ENCODE results near the gene MTMR11.
A peak's percentile ranks its signal among the peaks of the same experiment; 100 is the strongest.

Gene MTMR11

GRCh38 chr1:149885339-149886120, 51.1 kb downstream of the MTMR11 start:
- TF ChIP-seq POU6F1 (CRISPR knock-in tag; IDR thresholded peaks at IDR 0.05; ENCODE audit: borderline replicate concordance, low read depth) (no peak), CSRNP3 (CRISPR knock-in tag; IDR thresholded peaks at IDR 0.05) (peak; percentile 35; the same call in 1 of the 2 replicates), OSR1 (CRISPR knock-in tag; IDR thresholded peaks at IDR 0.05) (no peak), GLIS3 (CRISPR knock-in tag; IDR thresholded peaks at IDR 0.05) (no peak; the same call in 1 of the 2 replicates), ZC3H10 (CRISPR knock-in tag; IDR thresholded peaks at IDR 0.05) (peak; percentile 49; the same call in 1 of the 2 replicates), ZNF565 (CRISPR knock-in tag; conservative IDR thresholded peaks at IDR 0.05; ENCODE audit: low read depth) (no peak), BACH2 (CRISPR knock-in tag; IDR thresholded peaks at IDR 0.05; ENCODE audit: borderline replicate concordance) (no peak), ZFP3 (CRISPR knock-in tag; IDR thresholded peaks at IDR 0.05) (no peak), ISL1 (CRISPR knock-in tag; IDR thresholded peaks at IDR 0.05) (no peak), ZFP30 (CRISPR knock-in tag; IDR thresholded peaks at IDR 0.05) (no peak), SNAI2 (CRISPR knock-in tag; IDR thresholded peaks at IDR 0.05) (no peak), ZNF8 (CRISPR knock-in tag; IDR thresholded peaks at IDR 0.05) (no peak), PPARA (CRISPR knock-in tag; IDR thresholded peaks at IDR 0.05; ENCODE audit: borderline replicate concordance) (no peak), CREB5 (CRISPR knock-in tag; IDR thresholded peaks at IDR 0.05; ENCODE audit: low read depth) (0 out of 2 replicates have a peak, but pooled peaks have one; percentile 48), ZNF70 (CRISPR knock-in tag; IDR thresholded peaks at IDR 0.05) (no peak), ESRRG (CRISPR knock-in tag; IDR thresholded peaks at IDR 0.05) (no peak), TSHZ2 (CRISPR knock-in tag; IDR thresholded peaks at IDR 0.05) (peak; percentile 42; the same call in 1 of the 2 replicates), CSDC2 (CRISPR knock-in tag; IDR thresholded peaks at IDR 0.05) (no peak), TOX (CRISPR knock-in tag; IDR thresholded peaks at IDR 0.05; ENCODE audit: borderline replicate concordance) (peak; percentile 54; the same call in 1 of the 2 replicates), TCF4 (CRISPR knock-in tag; IDR thresholded peaks at IDR 0.05; ENCODE audit: borderline replicate concordance) (no peak), RARB (CRISPR knock-in tag; IDR thresholded peaks at IDR 0.05) (peak; percentile 76; the same call in 1 of the 2 replicates), ARNTL (CRISPR knock-in tag; IDR thresholded peaks at IDR 0.05; ENCODE audit: borderline replicate concordance, low read depth) (no peak), PATZ1 (CRISPR knock-in tag; IDR thresholded peaks at IDR 0.05; ENCODE audit: borderline replicate concordance) (peak; percentile 74)
- peak; percentile 54 for ATAC-seq
